ENCODE results near the gene BATF.

BATF gene

DNA sequence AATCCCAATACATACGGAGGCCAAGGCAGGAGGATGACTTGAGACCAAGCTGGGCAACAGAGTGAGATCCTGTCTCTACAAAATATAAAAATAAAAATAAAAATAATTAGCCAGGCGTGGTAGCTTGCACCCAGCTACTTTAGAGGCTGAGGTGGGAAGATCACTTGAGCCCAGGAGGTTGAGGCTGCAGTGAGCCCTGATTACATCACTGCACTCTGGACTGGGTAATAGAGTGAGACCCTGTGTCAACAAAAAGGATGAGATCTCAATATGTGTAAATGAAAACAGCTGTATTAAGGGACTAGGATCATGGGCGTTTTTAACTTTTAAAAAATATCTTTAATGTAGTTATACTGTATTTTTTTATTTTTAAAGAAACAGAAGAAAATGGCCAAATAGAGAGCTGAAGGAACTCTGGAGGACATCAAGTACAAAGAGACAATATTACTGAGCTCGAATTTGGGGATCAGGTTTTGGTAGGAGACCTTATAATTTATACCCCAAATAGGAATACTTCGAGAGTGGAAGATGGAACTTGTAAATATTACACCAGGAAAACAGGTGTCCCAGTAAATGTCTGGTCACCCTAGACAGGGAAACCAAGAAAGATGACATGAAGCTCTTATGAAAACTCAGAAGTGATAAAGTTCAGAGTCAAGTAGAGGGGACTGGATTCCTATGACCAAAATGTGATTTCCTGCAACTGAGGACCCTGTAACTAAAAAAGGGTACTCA lies 13.1 kb downstream of the BATF start:
- no peak for DNase-seq

DNA sequence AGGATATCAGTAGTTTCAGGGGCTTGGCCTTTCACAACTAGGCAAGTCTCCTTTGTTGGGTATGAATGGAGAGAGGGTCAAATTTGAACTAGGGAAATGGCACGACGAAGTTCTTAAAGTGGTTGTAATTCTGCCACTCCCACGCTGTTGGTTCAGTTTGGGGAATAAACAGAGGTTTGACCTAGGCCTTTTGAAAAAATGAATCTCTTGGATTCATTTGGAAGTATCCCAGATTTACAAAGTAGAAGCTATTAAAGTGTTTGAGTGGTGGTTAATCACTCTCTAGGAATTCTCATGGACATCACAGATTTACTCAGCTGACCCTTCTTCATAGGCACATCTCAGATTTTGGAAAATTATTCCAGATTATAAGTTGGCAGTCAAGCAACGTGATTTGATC lies 14.8 kb downstream of the BATF start:
- DNase-seq, result no peak

DNA sequence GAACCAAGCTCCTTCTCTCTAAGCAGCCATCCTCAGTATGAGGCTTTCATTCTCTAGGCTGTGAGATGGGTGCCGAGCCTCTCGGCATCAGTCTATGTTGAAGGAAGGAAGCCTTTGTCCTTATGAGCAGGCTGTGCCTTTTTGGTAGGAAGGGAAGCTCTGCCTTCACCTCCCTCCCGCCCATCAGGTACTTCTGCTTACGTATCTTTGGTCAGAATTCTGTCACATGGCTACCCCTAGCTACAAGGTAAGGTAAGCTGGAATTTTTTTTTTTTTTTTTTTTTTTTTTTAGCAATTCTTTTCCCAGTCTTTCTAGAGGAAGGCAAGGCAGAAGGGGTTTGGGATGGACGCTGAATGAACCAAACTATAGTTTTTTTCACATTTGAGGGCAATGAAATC lies 16.9 kb downstream of the BATF start:
- DNase-seq, result no peak

DNA sequence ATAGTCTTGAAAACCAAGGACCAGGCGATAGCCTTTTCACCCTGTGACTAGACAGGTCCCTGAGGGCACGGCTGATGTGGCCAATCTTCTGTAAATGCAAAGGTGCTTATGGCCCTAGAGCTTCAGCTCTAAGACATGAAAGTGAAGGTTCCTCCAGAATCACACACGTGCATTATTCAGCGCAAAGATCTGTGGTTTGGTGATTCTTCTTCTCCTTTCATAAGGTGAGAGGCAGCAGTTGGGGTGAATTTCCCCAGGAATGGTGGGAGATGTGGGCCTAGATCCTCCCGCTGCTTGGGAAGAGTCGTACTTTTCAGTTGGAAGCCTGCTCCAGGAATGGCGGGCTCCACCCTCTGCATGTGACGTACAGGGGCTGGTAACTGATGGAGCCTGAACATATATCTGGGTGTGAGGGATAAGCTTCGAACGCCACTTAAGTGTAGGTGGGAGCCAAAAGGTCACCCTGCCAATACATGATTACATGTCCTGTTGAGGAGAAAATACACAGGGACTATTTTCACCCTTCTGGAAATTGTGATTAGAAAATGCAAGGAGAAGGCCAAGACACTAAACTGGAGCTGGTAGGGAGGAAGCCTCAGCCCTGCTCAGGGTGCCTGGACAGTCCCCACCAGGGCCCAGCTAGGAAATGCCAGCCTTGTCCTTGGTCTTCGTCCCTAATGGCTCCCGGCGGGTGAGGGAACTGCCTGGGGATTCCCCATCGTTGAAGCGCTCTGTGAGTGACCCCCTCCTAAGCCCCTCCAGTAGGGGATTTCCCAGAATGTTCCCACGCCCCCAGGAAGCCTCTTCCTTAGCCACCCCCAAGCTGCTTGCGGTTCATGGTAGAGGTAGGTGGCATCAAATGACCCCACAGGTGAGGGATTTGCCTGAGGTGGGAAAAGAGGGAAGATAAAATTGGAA lies 17.6 kb downstream of the BATF start:
- peak in 1 of 2 experiments; percentile 63 for DNase-seq

DNA sequence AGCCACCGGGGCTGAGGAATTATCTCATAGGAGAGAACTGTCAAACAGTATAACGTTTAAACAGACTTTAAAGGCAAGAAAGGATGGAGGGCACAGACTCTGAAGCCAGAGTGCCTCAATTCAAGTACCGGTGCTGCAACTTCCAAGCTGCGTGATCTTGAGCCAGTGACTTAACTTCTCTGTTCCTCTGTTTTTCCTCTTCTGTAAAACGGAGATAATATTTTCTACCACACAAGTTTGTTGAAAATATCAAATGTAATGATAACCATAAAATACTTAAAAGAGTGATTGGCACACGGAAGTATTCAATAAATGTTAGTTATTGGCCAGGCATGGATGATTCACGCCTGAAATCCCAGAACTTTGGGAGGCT lies 18.2 kb downstream of the BATF start:
- DNase-seq, result no peak

DNA sequence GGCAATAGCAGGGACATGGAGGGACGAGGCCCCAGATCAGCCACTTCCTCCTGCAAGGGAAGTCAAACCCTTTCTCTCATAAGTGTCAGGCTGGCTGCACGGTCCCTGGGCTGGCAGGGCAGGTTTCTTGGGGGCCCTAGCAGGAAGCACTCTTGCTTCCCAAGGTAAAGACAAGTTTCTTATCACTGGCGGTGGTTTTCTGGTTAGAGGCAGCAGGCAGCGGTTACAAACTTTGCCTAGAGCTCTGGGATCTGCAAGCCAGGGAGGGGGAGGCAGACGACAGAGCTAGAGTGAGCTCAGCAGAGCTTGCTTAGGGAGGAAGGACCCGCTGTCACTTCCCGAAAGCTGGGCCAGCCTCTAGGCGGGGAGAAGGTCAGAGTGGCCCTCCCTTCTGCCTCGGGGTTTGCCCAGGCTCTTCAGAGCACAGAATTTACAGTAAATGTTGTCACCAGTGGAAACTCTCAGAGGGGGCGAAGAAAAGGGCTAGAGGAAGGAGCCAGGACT lies 20.4 kb downstream of the BATF start:
- peak; percentile 72 to 92 for DNase-seq

DNA sequence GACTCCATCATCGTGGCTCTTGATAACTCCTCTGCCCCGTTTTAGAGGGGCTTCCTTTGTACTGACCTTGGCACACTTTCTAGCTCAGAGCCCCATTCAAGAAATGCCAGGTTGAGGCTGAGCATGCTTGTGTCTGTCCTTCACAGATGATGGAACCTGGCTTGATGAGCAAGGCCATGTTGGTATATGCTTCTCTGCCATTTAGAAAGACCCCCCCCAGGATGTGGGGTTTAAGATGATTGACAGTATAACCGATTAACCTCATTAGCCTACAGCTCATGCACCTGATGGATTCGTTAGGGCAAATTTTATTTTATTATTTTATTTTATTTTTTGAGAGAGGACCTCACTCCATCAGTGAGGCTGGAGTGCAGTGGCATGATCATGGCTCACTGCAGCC lies 21.0 kb downstream of the BATF start:
- no peak for DNase-seq

DNA sequence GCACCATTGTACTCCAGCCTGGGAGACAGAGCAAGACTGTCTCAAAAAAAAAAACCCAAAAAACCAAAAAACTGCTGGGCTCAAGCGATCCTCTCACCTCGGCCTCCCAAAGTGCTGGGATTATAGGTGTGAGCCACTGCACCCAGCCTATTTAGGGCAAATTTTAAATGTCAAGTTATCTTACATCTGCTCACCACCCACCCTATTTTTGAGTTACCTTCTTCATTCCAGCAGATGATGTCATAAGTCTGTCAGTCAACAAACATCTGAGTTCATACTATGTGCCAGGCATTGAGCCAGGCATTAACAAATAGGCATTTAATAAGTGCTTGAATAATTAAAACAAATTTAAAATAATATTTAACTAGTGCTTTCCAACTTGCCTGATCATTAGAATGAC lies 21.5 kb downstream of the BATF start:
- DNase-seq, result no peak

DNA sequence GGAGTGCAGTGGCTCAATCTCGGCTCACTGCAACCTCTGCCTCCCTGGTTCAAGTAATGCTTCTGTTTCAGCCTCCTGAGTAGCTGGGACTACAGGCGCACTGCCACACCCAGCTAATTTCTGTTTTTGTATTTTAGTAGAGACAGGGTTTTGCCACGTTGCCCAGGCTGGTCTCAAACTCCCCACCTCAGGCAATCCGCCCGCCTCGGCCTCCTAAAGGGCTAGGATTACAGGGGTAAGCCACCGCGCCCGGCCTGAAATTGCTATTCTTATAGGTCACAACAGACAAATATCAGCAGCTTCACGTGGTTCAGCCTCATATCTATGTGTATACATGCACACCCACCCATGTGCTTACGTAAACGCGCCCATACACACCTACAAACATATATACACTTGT lies 23.6 kb downstream of the BATF start:
- DNase-seq, result no peak

DNA sequence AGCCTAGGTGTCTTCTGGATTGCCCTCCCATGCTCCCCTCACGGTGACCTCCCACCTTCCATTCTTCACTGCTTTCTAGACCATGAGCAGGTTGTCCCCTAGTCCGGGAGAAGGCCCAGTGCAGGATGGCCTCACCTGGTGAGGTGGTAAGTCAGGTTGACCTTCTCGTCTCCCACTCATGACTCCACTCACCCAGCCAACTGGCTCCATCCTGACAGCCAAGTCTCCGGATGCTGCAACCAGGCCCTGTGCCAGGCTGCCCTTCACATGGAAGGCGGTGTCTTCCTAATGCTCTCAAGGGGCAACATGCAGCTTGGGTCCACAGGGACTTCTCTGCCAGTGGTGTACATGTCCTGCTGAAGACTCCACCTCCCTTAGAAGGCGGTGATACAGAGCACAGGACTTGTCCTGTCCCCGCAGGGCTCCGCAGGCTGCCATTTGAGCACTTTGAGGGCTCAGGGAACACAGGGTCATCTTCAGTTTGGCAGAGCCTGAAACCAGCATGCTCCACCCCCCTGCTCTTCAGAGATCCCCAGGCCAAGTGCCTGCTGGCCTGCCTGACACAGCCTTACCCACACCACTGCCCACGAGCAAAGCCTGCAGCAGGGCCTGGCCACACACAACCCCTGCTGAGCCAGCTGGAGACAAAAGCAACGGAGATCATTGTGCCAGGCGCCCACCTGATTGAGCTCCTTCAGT lies 25.4 kb downstream of the BATF start:
- DNase-seq, result no peak

DNA sequence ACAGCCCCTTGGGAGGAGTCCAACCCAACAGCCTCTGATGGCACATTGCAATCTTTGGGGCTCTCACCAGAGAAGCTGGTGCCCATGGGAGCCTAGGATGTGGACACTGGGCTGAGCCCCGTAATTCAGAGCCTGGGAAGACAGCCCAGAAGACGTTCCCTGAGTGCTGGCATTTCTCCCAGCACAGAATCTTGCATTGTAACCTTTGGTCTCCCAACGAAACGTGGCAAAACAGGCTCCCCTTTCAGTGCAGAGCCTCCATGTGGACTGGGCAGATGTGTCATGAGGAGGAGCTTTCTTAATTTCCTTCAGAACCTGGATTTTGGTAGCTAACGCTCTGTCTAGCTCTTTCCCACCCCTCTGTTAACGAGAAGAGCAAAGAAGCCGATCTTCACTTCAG lies 26.3 kb downstream of the BATF start:
- no peak for DNase-seq

DNA sequence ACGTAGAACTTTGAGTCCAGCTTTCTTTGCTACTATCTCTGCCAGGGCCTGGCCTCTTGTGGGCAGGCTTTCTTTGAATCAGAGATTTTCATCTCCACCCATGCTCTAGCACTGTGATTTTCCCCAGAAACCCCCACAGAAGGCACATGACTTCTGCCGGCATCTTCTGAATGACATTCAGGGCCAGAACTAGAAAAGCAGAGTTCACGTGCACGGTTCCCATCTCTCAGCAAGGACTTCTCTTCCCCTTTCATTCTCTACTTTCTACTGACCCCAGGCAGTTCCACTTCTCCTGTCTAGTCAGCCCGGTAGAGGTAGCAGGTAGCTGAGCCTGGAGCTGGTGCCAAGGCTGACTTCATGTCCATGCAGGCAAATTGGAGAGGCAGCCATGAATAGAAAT lies 26.9 kb downstream of the BATF start:
- no peak for DNase-seq

DNA sequence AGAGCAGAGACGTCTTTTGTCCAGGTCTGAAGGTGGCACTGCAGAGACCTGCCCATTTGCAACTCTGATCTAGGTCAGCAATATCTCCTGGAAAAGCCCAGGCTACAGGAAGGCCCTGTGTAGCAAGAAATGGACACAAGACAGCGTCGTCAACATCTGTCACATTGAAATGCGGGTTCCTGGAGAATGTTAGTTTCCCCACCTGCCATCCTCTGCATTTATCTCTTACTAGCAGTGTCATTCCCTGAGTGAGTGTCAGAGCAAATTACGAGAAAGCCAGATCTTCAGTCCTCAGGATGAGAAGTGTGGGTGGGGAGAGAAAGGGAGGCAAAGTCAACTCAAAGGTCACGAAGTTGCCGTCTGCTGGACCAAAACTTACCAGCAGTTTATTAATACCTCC lies 28.8 kb downstream of the BATF start:
- no peak for DNase-seq

DNA sequence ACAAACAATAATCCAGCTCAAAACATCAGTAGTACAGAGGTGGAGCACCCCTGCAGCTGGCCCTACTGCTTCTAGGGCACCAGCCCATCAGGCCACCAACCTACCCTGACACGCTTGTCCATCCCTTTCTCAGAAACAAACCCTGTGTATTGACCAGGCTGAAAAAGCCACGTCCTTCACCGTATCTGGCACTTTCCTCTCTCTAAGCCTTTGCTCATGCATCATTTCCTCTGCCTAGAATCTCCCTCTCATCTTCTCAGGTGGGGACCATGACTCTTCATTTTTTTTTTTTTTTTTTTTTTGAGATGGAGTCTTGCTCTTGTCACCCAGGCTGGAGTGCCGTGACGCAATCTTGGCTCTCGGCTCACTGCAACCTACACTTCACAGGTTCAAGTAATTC lies 30.9 kb downstream of the BATF start:
- DNase-seq, result no peak

DNA sequence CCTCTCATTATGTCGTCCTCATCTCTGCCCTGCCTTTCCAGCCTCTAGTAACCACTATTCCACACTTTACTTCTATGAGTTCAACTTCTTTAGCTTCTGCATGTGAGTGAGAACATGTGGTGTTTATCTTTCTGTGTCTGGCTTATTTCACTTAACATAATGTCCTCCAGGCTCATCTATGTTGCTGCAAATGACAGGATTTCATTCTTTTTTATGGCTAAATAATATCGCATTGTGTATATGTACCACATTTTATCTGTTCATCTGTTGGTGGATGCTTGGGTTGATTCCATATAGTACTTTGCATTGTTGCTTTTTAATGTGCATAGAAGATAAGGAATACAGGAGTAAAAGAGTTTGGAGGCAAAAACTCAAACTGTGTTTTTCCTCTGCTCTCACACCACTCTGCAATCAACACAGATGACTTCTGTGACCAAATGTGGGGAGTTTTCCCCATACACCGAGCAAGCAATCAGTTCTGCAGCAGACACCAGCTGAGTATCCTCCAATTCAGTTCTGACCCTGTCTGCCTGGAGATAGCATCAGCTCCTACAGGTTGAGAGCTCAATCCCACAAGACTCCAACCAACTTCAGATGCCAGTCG lies 31.6 kb downstream of the BATF start:
- DNase-seq, result no peak

DNA sequence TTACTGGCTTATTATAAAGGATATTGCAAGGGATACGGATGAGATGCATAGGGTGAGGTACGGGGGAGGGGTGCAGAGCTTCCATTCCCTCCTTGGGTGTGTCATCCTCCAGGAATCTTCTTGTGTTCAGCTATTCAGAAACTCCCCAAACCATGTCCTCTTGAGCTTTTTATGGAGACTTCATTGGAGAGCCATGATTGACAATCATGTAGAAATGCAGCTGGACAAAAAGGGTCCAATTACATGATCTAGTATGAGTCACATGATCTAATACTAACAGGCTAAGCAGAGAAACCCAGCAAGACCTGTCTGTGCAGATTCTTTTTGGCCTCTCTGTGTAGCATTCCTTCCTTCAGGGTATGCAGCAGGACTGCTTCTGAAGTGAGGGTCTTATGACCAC lies 32.2 kb downstream of the BATF start:
- no peak for DNase-seq

DNA sequence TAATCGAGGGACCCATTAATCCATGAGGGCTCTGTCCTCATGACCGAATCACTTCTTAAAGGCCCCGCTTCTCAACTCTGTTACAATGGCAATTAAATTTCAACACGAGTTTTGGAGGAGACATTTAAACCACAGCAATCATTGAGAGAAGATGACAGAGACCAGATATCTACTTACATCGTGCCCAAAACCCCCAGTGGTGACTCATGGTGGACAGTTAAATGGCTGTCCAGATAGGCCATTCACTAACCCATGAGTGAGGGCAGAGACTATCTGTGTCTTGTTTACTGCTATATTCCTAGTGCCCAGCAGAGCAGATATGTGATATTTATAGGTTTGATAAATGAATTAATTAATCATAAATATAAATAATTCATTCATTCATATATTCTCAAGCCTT lies 36.2 kb downstream of the BATF start:
- no peak for DNase-seq

DNA sequence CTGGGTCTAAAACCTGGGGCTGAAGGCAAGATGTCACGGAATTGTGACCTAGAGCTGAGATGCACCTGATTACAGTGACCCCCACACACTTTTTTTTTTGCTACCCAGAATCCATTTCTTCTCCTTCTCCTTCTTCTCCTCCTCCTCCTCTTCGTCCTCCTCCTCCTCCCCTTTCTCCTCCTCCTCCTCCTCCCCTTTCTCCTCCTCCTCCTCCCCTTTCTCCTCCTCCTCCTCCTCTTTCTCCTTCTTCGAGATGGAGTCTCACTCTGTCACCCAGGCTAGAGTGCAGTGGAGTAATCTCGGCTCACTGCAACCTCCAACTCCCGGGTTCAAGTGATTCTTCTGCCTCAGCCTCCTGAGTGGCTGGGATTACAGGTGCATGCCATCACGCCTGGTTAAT lies 36.8 kb downstream of the BATF start:
- DNase-seq, result no peak

DNA sequence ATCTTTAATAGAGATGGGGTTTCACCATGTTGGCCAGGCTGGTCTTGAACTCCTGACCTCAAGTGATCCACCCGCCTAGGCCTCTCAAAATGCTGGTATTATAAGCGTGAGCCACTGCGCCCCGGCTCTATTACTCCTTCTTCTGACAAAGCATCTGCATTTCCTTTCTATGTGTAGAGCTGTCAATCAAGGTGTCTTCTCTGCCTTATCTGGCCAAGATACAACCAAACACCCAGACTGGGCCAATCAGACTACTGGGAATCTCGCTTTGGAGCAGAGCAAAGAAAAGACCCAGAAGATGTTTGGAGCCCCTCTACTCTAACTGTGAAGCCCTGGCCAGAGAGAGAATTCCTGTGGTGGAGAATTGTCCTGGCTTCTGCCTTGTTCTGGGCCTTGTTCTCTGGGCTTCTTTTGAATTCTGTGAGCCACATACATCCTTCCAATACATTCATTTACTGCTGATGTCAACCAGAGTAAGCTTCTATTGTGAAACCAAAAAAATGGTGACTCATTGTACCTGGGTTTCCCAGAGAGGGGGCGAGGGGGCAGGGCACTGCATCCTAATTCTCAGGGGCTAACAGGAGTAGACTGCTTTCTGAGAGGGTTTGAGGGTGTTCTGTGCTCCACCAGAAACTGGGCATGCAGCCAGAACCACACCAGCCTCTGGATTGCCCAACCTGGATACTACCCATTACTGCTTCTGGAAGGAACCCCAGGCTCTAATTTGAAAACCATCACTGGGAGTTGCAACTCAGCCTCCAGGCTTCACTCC lies 37.4 kb downstream of the BATF start:
- peak; percentile 63 to 65 for DNase-seq

DNA sequence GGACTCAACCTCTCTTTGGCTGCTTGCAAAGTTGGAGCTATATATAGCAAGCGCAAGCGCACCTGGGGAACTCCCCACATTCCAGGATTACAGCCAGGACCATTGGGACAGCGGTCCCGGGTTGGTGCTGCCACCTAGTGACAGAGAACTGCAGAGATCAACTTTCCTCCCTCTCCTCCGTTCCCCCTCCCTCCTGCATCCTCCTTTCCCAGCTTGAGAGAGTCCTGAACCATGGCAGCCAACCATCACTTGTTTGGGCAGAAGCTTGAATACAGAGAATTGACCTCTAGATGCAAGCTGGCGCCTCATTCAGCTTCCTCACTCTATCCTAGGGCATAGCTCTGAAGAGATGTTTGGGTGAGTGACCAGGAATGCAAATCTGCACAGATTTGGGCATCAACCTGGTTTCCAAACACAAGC lies 38.8 kb downstream of the BATF start:
- DNase-seq, result peak; percentile 32 to 44

DNA sequence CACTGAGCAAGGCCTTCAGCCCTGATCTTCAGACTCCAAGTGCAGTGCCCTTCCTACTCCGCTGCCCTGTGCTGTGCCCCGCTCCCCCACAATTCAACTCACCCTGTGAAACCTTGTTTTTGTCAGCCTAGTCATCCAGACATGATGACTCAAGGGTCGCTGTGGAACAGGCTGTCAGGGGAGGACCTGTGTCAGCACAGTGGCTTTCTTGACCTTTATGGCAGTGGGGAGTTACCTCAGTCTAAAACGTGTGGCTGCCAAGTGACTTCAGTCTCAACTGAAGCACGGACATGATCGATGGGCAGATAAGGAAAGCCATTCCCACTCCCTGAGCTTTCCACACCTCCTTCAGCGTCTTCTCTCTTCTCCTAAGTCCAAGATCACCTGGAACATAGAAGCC lies 39.8 kb downstream of the BATF start:
- peak; percentile 48 to 68 for DNase-seq

DNA sequence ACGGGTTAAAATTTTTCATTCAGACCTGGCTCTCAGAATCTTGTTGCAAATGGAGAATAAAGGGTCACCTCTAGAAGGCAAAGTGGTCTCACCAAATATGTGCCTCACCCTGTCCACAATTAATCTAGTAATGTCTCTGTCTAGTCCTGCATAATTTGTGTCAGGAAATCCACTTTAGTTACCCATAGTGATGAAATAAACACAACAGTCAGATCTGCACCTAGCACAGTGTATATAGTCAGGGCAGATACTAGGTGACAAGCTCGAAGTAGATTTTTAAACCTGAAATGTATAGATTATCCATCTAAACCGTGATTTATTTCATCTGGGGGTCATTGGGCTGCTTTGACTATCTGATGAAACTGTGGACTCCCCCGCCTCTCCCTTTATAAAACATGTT lies 40.2 kb downstream of the BATF start:
- no peak for DNase-seq

Measured in stimulated activated CD4-positive, alpha-beta T cell treated with anti-CD3 and anti-CD28 coated beads, Interleukin-4, amount 100 ng/mL, for 4 hours (primary cell).